Upper lobe of left lung (tissue), 6 donors: ENCODE data around the gene XPNPEP1. TPM values are rescaled to one million over a fixed set of nuclear protein-coding genes. Genes with fewer than 3 reads are reported as not detected.
A peak's percentile ranks its signal among the peaks of the same experiment; 100 is the strongest.

Source experiments
- ATAC-seq, 2 donors: fragments of 200-7000 bp; cut with Tn5 transposase; one replicate each; pipeline ENCODE4 v1.9.1; 2022; ENCODE audit warnings: mild to moderate bottlenecking in 2 of 2, moderate library complexity in 2 of 2; ENCODE audit not compliant: low FRiP score in 2 of 2
- DNase-seq, 2 donors: peaks; one replicate each; pipeline ENCODE4 v3.0.0-alpha.2; 2019 to 2020
- H3K27ac ChIP-seq, 4 donors: fragments of 200-600 bp; sonication (generic); one replicate each; pipeline ENCODE4 v1.5.1; 2016 to 2019
- H3K27me3 ChIP-seq, 4 donors: fragments of 200-600 bp; sonication (generic); one replicate each; pipeline ENCODE4 v1.5.1; 2017 to 2019
- H3K36me3 ChIP-seq, 4 donors: fragments of 200-600 bp; sonication (generic); one replicate each; pipeline ENCODE4 v1.5.1; 2016 to 2019
- H3K4me1 ChIP-seq, 4 donors: fragments of 200-600 bp; sonication (generic); one replicate each; pipeline ENCODE4 v1.5.1; 2018 to 2019
- H3K4me3 ChIP-seq, 4 donors: fragments of 200-600 bp; sonication (generic); one replicate each; pipeline ENCODE4 v1.5.1; 2017 to 2019; ENCODE audit warnings: mild to moderate bottlenecking in 2 of 4, moderate library complexity in 1 of 4
- H3K9me3 ChIP-seq, 4 donors: fragments of 200-600 bp; sonication (generic); one replicate each; pipeline ENCODE4 v1.5.1; 2018 to 2019
- CTCF ChIP-seq, 6 experiments: fragments of 450-650 bp in 4 of 6; fragments of 200-600 bp in 2 of 6; sonication (generic) in 2 of 6; IDR thresholded peaks; one replicate each; pipeline ENCODE4 v1.5.1; 2016 to 2019; ENCODE audit warnings: antibody characterized with exemption in 6 of 6
- EP300 ChIP-seq, 4 donors: sonication (generic); formaldehyde crosslinking; IDR thresholded peaks; one replicate each; pipeline ENCODE4 v1.5.1; 2017; ENCODE audit warnings: antibody characterized with exemption in 4 of 4, control low read depth in 2 of 4
- POLR2A ChIP-seq, 4 donors: fragments of 450-650 bp; IDR thresholded peaks; one replicate each; pipeline ENCODE4 v1.5.1; 2016 to 2017; ENCODE audit warnings: antibody characterized with exemption in 4 of 4, mild to moderate bottlenecking in 2 of 4
- POLR2AphosphoS5 ChIP-seq, 2 donors: sonication (generic); formaldehyde crosslinking; IDR thresholded peaks; one replicate each; pipeline ENCODE4 v1.5.1; 2017; ENCODE audit warnings: antibody characterized with exemption in 2 of 2
- WGBS, 2 donors: methylation state at CpG; one replicate each; pipeline ENCODE4 v1.1.5; 2017 to 2018; 5-methylcytosine and 5-hydroxymethylcytosine counted together
- total RNA-seq, 6 donors: library from RNA; depleted of rRNA in 4 of 6; stranded (reverse); fragments of >200 nt in 4 of 6; gene quantifications; one replicate each; pipeline versions ENCODE4 v1.1.0 to v1.2.1, GENCODE V29; 2016 to 2021
- donor health status: DM: no; HTN: no; CAD: no; lungs with moderate emphysema.
- donor health status: DM: no; HTN: yes; CAD: no; lungs with severe emphysema.

Gene XPNPEP1
- total RNA-seq, 6 donors from 2014 or later: 40.6 to 132 (median 57.8) TPM

- Histone ChIP-seq H3K27me3 (no peaks in the 10 kb centered on the region), H3K27ac (no peak overlapping the region), H3K4me1 (peaks cover 6 to 12% (median 8%) of the 10 kb centered on the region in 4 donors), H3K9me3 (no peaks in the 10 kb centered on the region), H3K4me3 (no peak overlapping the region), H3K36me3 (no peaks in the 10 kb centered on the region)
- ATAC-seq (peak; percentile 21 to 68), DNase-seq (no peak)
- 32 to 57% methylated on average over 10 of the region's 10 CpGs for WGBS, 2 donors
- TF ChIP-seq EP300 (IDR thresholded peaks at IDR 0.05) (no peak), CTCF (IDR thresholded peaks at IDR 0.05) (no peak), POLR2A (IDR thresholded peaks at IDR 0.05) (no peak), POLR2AphosphoS5 (IDR thresholded peaks at IDR 0.05) (no peak)
These were observed 71.5 kb downstream of the XPNPEP1 start for GRCh38 chr10:109851616-109852474.

DNA sequence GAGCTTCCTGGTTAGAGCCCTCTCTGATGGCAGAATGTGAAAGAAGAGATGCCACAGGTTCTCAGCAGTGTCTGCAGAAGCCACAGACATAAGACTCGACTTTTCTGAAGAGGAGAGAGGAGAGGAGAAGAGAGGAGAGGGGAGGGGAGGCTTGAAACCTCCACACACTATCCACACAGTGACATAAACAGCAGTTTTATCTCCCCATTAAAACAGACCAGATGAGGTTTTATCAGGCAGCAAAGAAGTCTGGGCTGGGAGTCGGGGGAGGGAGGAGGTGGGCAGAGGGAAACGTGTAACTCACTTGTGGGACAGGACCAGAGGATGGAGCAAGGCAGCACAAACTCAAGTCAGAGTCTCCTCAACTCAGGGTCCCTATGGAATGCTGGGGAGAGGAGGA lies 76.5 kb downstream of the XPNPEP1 start:
- WGBS, 2 donors: 42 to 62% methylated on average over 3 of the region's 3 CpGs
- no peak for TF ChIP-seq CTCF (IDR thresholded peaks at IDR 0.05)
- no peak for TF ChIP-seq EP300 (IDR thresholded peaks at IDR 0.05)
- TF ChIP-seq POLR2A (IDR thresholded peaks at IDR 0.05): no peak
- no peak for TF ChIP-seq POLR2AphosphoS5 (IDR thresholded peaks at IDR 0.05)
- ATAC-seq (no peak), DNase-seq (no peak)
- Histone ChIP-seq H3K36me3 (no peaks in the 10 kb centered on the region), H3K27me3 (no peaks in the 10 kb centered on the region), H3K9me3 (no peaks in the 10 kb centered on the region), H3K27ac (no peak overlapping the region), H3K4me1 (peaks cover under 1 to 3% (median 2%) of the 10 kb centered on the region in 4 donors), H3K4me3 (no peak overlapping the region)

- no peak overlapping the region for H3K4me3 ChIP-seq
- no peak overlapping the region for H3K27ac ChIP-seq
- no peaks in the 10 kb centered on the region for H3K36me3 ChIP-seq
- TF ChIP-seq POLR2A (IDR thresholded peaks at IDR 0.05) (no peak), EP300 (IDR thresholded peaks at IDR 0.05) (no peak), POLR2AphosphoS5 (IDR thresholded peaks at IDR 0.05) (no peak), CTCF (IDR thresholded peaks at IDR 0.05) (no peak)
- ATAC-seq (no peak), DNase-seq (no peak)
- no peaks in the 10 kb centered on the region for H3K4me1 ChIP-seq
- WGBS, 2 donors: 70 to 74% methylated on average over 5 of the region's 5 CpGs
- no peaks in the 10 kb centered on the region for H3K27me3 ChIP-seq
- no peaks in the 10 kb centered on the region for H3K9me3 ChIP-seq
These were observed 78.0 kb downstream of the XPNPEP1 start for GRCh38 chr10:109845308-109845707.

DNA sequence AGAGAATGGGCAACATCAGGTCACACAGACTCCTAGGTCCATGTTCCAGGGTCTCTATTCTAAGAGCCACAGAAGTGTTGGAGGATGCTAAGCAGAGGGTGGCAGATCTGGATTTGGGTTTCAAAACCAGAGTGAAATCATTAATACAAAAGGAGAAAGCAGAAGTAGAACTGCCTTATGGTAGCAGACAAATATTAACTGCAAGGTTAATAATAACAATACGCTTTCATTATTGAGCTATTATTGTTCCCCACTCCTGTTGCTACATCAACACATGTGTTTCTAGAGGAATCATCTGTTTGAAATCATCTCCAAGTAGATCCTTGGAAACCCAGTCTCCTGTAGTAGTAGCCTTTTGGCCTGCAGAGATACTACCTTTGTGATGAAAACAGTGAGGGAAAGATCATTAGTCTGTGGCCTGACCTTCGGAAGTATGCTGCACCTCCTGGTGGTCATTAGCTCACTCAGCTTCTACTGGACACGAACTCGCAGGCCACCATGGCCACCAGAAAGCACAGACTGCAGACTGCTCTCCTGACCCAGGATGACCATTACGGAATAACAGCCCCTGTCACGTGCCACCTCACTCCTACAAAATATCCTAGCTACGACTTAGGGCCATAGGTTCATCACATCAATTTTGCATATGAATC lies 84.6 kb downstream of the XPNPEP1 start:
- no peaks in the 10 kb centered on the region for H3K27me3 ChIP-seq
- H3K9me3 ChIP-seq: no peaks in the 10 kb centered on the region
- ATAC-seq: no peak
- H3K27ac ChIP-seq: no peak overlapping the region
- peaks cover 0 to 7% (median 1%) of the 10 kb centered on the region in 4 donors for H3K4me1 ChIP-seq
- no peak for TF ChIP-seq POLR2A (IDR thresholded peaks at IDR 0.05)
- TF ChIP-seq EP300 (IDR thresholded peaks at IDR 0.05): no peak
- TF ChIP-seq POLR2AphosphoS5 (IDR thresholded peaks at IDR 0.05): no peak
- no peak for TF ChIP-seq CTCF (IDR thresholded peaks at IDR 0.05)
- H3K36me3 ChIP-seq: no peaks in the 10 kb centered on the region
- DNase-seq: no peak
- H3K4me3 ChIP-seq: no peak overlapping the region
- 87 to 93% methylated on average over 7 of the region's 7 CpGs for WGBS, 2 donors
